Progenitor cell of endocrine pancreas (in vitro differentiated cells): ENCODE data around the gene CDH13. TPM values are rescaled to one million over a fixed set of nuclear protein-coding genes. Genes with fewer than 3 reads are reported as not detected.

ENCODE experiments used
- DNase-seq: peaks from one replicate; pipeline ENCODE4 v3.0.0; 2021; ENCODE audit warnings: low spot score; ENCODE audit not compliant: unreplicated experiment
- H3K27ac Mint-ChIP-seq: 2 replicates; pipeline ENCODE4 v1.8.0; 2021; ENCODE audit warnings: mild to moderate bottlenecking, moderate library complexity, mixed read lengths
- H3K27me3 Mint-ChIP-seq: 2 replicates; pipeline ENCODE4 v1.8.0; 2021; ENCODE audit warnings: mixed read lengths
- H3K36me3 Mint-ChIP-seq: 2 replicates; pipeline ENCODE4 v1.8.0; 2022; ENCODE audit warnings: mixed read lengths; ENCODE audit not compliant: insufficient read depth
- H3K4me1 Mint-ChIP-seq: 2 replicates; pipeline ENCODE4 v1.8.0; 2021; ENCODE audit warnings: low read depth, mixed read lengths
- H3K4me3 Mint-ChIP-seq: 2 replicates; pipeline ENCODE4 v1.8.0; 2021; ENCODE audit warnings: low read depth, mild to moderate bottlenecking, moderate library complexity, mixed read lengths
- H3K9me3 Mint-ChIP-seq: 2 replicates; pipeline ENCODE4 v1.8.0; 2021; ENCODE audit warnings: low read depth, mixed read lengths
- total RNA-seq: library from RNA; stranded (reverse); gene quantifications from 2 replicates; pipeline ENCODE4 v1.2.1, GENCODE V29; 2021
- TF ChIP-seq, protein P1 (sequence below): fragments of 200-600 bp; sonication (generic); IDR thresholded peaks from one replicate; pipeline ENCODE4 v1.5.0; 2021; ENCODE audit warnings: antibody characterized with exemption, mild to moderate bottlenecking; ENCODE audit not compliant: unreplicated experiment

The CDH13 gene
- total RNA-seq, 1 donor from 2014 or later, result 0.38 TPM

DNA sequence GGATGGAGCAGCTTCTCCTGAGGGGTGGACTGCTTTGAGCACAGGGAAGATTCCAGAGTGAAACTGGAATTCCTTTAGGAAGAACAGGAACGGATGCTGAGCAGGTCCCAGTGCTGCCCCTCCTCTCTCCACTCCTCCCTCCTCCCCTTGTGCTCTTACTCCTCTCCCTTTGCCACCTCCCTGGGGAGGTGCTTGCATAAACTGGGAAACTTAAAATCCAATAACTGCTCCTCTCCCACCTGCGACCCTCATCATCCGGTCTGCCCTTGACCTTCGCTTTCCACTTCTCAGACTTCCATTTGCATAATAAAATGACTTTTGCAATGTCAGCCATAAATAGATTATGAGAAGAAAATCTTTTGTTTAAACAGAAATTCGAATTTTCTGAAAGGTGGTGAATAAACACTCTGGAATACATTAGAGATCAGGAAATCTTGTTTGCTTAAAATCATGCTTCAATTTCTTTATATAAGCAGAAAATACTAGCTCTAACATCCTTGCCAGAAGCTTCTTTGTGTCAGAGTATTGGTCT is 1204.8 kb downstream of the CDH13 start:
- Mint-ChIP-seq H3K27ac (no peak overlapping the region), H3K9me3 (no peaks in the 10 kb centered on the region), H3K36me3 (no peaks in the 10 kb centered on the region), H3K27me3 (peaks cover 3% of the 10 kb centered on the region), H3K4me3 (no peak overlapping the region), H3K4me1 (no peaks in the 10 kb centered on the region)
- DNase-seq, result no peak
- TF ChIP-seq, protein P1, sequence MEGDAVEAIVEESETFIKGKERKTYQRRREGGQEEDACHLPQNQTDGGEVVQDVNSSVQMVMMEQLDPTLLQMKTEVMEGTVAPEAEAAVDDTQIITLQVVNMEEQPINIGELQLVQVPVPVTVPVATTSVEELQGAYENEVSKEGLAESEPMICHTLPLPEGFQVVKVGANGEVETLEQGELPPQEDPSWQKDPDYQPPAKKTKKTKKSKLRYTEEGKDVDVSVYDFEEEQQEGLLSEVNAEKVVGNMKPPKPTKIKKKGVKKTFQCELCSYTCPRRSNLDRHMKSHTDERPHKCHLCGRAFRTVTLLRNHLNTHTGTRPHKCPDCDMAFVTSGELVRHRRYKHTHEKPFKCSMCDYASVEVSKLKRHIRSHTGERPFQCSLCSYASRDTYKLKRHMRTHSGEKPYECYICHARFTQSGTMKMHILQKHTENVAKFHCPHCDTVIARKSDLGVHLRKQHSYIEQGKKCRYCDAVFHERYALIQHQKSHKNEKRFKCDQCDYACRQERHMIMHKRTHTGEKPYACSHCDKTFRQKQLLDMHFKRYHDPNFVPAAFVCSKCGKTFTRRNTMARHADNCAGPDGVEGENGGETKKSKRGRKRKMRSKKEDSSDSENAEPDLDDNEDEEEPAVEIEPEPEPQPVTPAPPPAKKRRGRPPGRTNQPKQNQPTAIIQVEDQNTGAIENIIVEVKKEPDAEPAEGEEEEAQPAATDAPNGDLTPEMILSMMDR, result no peak

DNA sequence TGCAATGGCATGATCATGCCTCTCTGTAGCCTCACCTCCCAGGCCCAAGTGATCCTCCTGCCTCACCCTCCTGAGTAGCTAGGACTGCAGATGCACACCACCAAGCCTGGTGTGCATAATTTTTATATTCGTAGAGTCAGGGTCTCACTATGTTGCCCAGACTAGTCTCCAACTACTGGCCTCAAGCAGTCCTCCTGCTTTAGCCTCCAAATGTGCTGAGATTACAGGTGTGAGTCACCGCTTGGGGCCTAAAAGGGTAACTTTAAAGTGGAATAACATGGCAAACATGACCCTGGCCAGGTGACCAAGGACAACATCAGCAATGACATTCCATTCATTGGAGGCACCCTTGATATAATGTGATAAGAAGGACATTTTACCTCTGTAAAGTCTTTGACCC is 1207.2 kb downstream of the CDH13 start:
- no peaks in the 10 kb centered on the region for H3K4me1 Mint-ChIP-seq
- H3K9me3 Mint-ChIP-seq, result peaks cover 2% of the 10 kb centered on the region
- no peaks in the 10 kb centered on the region for H3K27me3 Mint-ChIP-seq
- DNase-seq, result no peak
- TF ChIP-seq, protein P1, result no peak
- no peak overlapping the region for H3K27ac Mint-ChIP-seq
- H3K4me3 Mint-ChIP-seq, result no peak overlapping the region
- no peaks in the 10 kb centered on the region for H3K36me3 Mint-ChIP-seq

DNA sequence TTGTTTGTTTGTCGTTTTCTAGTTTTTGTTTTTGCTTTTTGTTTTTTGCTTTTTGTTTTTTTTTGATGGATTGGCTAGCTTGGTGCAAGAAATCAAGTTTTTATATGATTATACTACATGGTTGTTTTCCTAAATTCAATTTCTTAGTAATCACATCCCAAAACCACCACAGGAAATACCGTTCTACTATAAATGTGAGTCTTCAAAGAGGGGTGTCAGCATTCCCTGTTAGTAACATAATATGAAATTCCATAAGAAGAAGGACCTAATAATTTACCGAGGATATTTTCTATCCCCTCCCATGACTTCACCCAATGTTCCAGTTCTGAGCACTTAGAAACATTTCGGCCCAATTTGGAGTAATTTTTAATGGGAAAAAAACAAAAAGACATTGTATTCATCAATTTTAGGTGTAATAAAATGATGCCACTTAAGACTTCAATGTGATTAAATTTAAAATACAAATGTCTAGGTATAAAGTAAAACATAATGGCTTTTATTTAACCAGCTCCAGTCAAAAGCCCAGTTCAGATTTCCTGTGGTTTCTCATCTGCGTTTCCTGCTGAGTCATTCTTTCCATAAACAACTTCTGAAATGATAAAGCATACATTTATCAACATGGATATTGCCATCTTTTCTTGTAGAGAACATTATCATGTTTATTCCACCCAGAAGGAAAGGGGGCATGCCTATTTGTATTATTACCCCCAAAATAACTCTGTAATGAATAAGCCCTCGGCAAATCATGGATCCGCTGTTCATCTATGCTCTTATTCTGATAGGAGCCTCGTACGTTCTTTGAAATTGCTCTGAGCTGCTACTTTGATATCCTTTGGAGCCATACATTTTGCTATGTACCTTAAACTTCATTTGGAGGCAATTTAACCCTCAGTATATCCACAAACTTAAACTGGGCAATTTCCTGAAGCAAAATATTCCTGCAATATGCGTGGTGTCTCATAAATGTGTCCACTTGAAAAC is 1209.1 kb downstream of the CDH13 start:
- Mint-ChIP-seq H3K4me3 (no peak overlapping the region), H3K4me1 (no peaks in the 10 kb centered on the region), H3K27ac (no peak overlapping the region)

DNA sequence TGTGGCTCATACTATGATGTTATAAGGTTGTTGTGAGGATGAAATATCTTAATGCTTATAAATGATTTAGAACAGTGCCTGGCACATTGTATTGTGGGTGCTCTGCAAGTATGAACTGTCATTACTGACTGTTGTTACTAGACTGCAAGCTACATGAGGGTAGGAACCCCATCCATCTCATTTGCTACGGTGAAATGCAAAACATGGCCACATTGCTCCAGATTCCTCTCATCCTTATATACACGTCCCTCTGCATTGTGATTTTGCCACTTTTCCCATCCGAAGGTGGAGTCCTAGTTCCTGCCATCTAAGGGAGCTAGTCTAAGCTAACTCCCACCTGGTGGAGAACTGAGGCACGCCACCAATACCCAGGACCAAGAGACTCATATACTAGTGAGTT is 1210.8 kb downstream of the CDH13 start:
- DNase-seq, result no peak
- TF ChIP-seq, protein P1, result no peak
- H3K27me3 Mint-ChIP-seq, result no peaks in the 10 kb centered on the region
- H3K9me3 Mint-ChIP-seq, result peaks cover 7% of the 10 kb centered on the region
- H3K27ac Mint-ChIP-seq, result no peak overlapping the region
- H3K4me3 Mint-ChIP-seq, result no peak overlapping the region
- H3K36me3 Mint-ChIP-seq, result no peaks in the 10 kb centered on the region
- H3K4me1 Mint-ChIP-seq, result peaks cover 5% of the 10 kb centered on the region

More for the DNA sequence above, 1209.1 kb downstream of the CDH13 start:
- DNase-seq, result no peak
- no peaks in the 10 kb centered on the region for H3K36me3 Mint-ChIP-seq
- no peaks in the 10 kb centered on the region for H3K27me3 Mint-ChIP-seq
- peaks cover 7% of the 10 kb centered on the region for H3K9me3 Mint-ChIP-seq
- TF ChIP-seq, protein P1, result no peak

DNA sequence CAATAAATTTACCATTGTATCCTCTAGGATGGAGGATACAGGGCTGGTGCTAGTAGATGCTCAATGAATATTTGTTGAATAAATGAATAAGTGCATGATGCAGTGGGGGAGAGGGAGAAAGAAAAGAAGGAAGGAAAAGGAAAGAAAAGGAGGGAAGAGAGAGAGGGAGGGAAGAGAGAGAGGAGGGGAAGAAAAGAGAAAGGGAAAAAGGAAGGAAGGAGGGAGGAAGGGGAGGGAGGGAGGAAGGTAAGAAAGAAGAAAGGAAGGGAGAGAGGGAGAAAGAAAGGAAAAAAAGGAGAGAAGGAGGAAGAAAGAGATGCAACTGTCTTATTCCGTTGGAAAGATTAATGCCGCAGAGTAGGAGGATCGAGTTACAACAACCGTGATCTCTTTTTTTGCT is 1211.4 kb downstream of the CDH13 start:
- H3K9me3 Mint-ChIP-seq, result peaks cover 7% of the 10 kb centered on the region
- H3K27ac Mint-ChIP-seq, result no peak overlapping the region
- no peaks in the 10 kb centered on the region for H3K27me3 Mint-ChIP-seq
- H3K4me3 Mint-ChIP-seq, result no peak overlapping the region
- no peak for DNase-seq
- peaks cover 11% of the 10 kb centered on the region for H3K4me1 Mint-ChIP-seq
- no peaks in the 10 kb centered on the region for H3K36me3 Mint-ChIP-seq
- TF ChIP-seq, protein P1, result no peak
